ENCODE measurements around the gene HDAC11.
"Not testable (repeated sequence)": the region's sequence is repeated elsewhere in the genome, so short reads cannot be mapped to it uniquely, and the experiment has no call there.

Gene HDAC11

GRCh38 chr3:13485630-13486562 is 5.8 kb downstream of the HDAC11 start:
- in situ Hi-C loops (cut with HindIII; ENCODE audit: low pct_ligation_motif_present, low pct_unique_long_range_greater_than_20kb, low sequenced_read_pairs); DNase-seq: not testable (repeated sequence)

- in situ Hi-C loops (cut with HindIII; ENCODE audit: low pct_ligation_motif_present, low pct_unique_long_range_greater_than_20kb, low sequenced_read_pairs), result no loop called here
- DNase-seq, result no peak
Observed at GRCh38 chr3:13487403-13487802, 7.3 kb downstream of the HDAC11 start.

GRCh38 chr3:13491206-13491974 is 11.3 kb downstream of the HDAC11 start:
- in situ Hi-C loops (cut with HindIII; ENCODE audit: low pct_ligation_motif_present, low pct_unique_long_range_greater_than_20kb, low sequenced_read_pairs), result no loop called here
- no peak for DNase-seq

- no peak for DNase-seq
- in situ Hi-C loops (cut with HindIII; ENCODE audit: low pct_ligation_motif_present, low pct_unique_long_range_greater_than_20kb, low sequenced_read_pairs), result no loop called here
Observed at GRCh38 chr3:13492048-13492447, 11.9 kb downstream of the HDAC11 start.

GRCh38 chr3:13492976-13493866 is 13.1 kb downstream of the HDAC11 start:
- DNase-seq, result no peak
- in situ Hi-C loops (cut with HindIII; ENCODE audit: low pct_ligation_motif_present, low pct_unique_long_range_greater_than_20kb, low sequenced_read_pairs), result no loop called here

- DNase-seq, result no peak
- in situ Hi-C loops (cut with HindIII; ENCODE audit: low pct_ligation_motif_present, low pct_unique_long_range_greater_than_20kb, low sequenced_read_pairs), result no loop called here
Observed at GRCh38 chr3:13493867-13494441, 13.8 kb downstream of the HDAC11 start.

GRCh38 chr3:13494463-13495350 is 14.6 kb downstream of the HDAC11 start:
- DNase-seq, result no peak
- in situ Hi-C loops (cut with HindIII; ENCODE audit: low pct_ligation_motif_present, low pct_unique_long_range_greater_than_20kb, low sequenced_read_pairs), result no loop called here

GRCh38 chr3:13495351-13495813 is 15.3 kb downstream of the HDAC11 start:
- DNase-seq, result no peak
- in situ Hi-C loops (cut with HindIII; ENCODE audit: low pct_ligation_motif_present, low pct_unique_long_range_greater_than_20kb, low sequenced_read_pairs), result no loop called here

- peak; percentile 70 for DNase-seq
- in situ Hi-C loops (cut with HindIII; ENCODE audit: low pct_ligation_motif_present, low pct_unique_long_range_greater_than_20kb, low sequenced_read_pairs), result no loop called here
Observed at GRCh38 chr3:13495921-13496723, 16.0 kb downstream of the HDAC11 start.

- in situ Hi-C loops (cut with HindIII; ENCODE audit: low pct_ligation_motif_present, low pct_unique_long_range_greater_than_20kb, low sequenced_read_pairs), result no loop called here
- DNase-seq, result no peak
Observed at GRCh38 chr3:13496879-13497278, 16.8 kb downstream of the HDAC11 start.

- in situ Hi-C loops (cut with HindIII; ENCODE audit: low pct_ligation_motif_present, low pct_unique_long_range_greater_than_20kb, low sequenced_read_pairs), result no loop called here
- no peak for DNase-seq
Observed at GRCh38 chr3:13497386-13497785, 17.3 kb downstream of the HDAC11 start.

- in situ Hi-C loops (cut with HindIII; ENCODE audit: low pct_ligation_motif_present, low pct_unique_long_range_greater_than_20kb, low sequenced_read_pairs), result no loop called here
- no peak for DNase-seq
Observed at GRCh38 chr3:13498354-13499060, 18.4 kb downstream of the HDAC11 start.

GRCh38 chr3:13499246-13499645 is 19.1 kb downstream of the HDAC11 start:
- in situ Hi-C loops (cut with HindIII; ENCODE audit: low pct_ligation_motif_present, low pct_unique_long_range_greater_than_20kb, low sequenced_read_pairs); DNase-seq: not testable (repeated sequence)

GRCh38 chr3:13500133-13500885 is 20.2 kb downstream of the HDAC11 start:
- in situ Hi-C loops (cut with HindIII; ENCODE audit: low pct_ligation_motif_present, low pct_unique_long_range_greater_than_20kb, low sequenced_read_pairs), result no loop called here
- peak; percentile 10 for DNase-seq

GRCh38 chr3:13501056-13501455 is 20.9 kb downstream of the HDAC11 start:
- in situ Hi-C loops (cut with HindIII; ENCODE audit: low pct_ligation_motif_present, low pct_unique_long_range_greater_than_20kb, low sequenced_read_pairs), result no loop called here
- no peak for DNase-seq
